ENCODE data around the gene ANKS1B.
A peak's percentile ranks its signal among the peaks of the same experiment; 100 is the strongest.
"Not testable (repeated sequence)": the region's sequence is repeated elsewhere in the genome, so short reads cannot be mapped to it uniquely, and the experiment has no call there.

Gene ANKS1B

DNA sequence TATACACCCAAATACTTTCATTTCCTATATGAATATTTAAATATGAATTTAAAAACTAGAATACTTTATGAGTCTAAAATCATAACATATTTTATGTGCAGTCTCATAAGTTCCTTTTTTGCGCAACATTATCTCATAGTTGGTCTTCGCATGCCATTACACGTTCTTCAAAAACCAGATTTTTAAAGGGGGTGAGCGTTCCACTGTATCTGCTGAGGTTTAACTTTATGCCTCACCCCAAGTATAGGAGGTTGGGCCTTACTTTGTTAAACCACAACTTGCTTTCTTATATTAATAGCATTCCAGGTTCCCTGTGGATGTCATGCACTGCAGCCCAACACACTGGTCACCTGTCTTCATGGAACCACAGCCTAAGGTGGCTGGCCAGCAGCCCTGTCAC lies 1221.1 kb downstream of the ANKS1B start:
- Histone ChIP-seq H3K36me3 (no peaks in the 10 kb centered on the region), H3K4me3 (no peak overlapping the region), H3K27ac (no peak overlapping the region), H3K9me3 (no peaks in the 10 kb centered on the region), H3K4me1 (no peaks in the 10 kb centered on the region), H3K27me3 (no peaks in the 10 kb centered on the region)
- intact Hi-C loops (cut with DNase I; ENCODE audit: low total_unique reads), result no loop called here
- TF ChIP-seq CTCF (IDR thresholded peaks at IDR 0.05), result no peak
- no peak for DNase-seq

DNA sequence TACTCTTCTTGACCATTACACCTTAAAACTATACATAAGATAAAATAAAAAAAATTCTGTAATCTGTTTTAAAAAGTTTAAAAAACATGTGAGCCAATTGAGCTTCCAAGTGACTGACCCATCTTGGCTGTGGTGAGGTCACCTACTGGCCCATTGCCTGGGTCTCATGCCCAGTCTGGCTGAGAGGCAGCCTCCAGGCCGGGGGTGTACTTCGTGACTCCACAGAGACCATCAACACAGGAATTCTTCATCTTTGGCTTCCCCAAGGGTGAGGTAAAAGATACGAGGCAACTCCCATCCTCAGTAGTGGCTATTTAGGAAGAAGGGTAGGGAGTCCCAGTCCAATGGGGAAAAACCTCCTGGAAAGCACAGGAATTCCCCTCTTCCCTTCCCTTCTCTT lies 1226.4 kb downstream of the ANKS1B start:
- H3K4me1 ChIP-seq, result peaks cover 0 to 6% (median 0%) of the 10 kb centered on the region in 4 donors
- intact Hi-C loops (cut with DNase I; ENCODE audit: low total_unique reads), result no loop called here
- no peak overlapping the region for H3K27ac ChIP-seq
- TF ChIP-seq CTCF (IDR thresholded peaks at IDR 0.05), result no peak
- DNase-seq, result peak; percentile 43 to 72
- H3K4me3 ChIP-seq, result no peak overlapping the region
- no peaks in the 10 kb centered on the region for H3K27me3 ChIP-seq
- no peaks in the 10 kb centered on the region for H3K36me3 ChIP-seq
- H3K9me3 ChIP-seq, result no peaks in the 10 kb centered on the region

- Histone ChIP-seq H3K4me1 (peaks cover 0 to 6% (median 0%) of the 10 kb centered on the region in 4 donors), H3K27me3 (no peaks in the 10 kb centered on the region), H3K27ac (no peak overlapping the region), H3K9me3 (no peaks in the 10 kb centered on the region), H3K4me3 (no peak overlapping the region), H3K36me3 (no peaks in the 10 kb centered on the region)
- intact Hi-C loops (cut with DNase I; ENCODE audit: low total_unique reads), result no loop called here
- TF ChIP-seq CTCF (IDR thresholded peaks at IDR 0.05), result no peak
- DNase-seq, result no peak
Observed at GRCh38 chr12:98757455-98757854, 1227.3 kb downstream of the ANKS1B start.

- H3K4me3 ChIP-seq, DNase-seq, H3K9me3 ChIP-seq: not testable (repeated sequence)
Observed at GRCh38 chr12:98755855-98756254, 1228.9 kb downstream of the ANKS1B start.

DNA sequence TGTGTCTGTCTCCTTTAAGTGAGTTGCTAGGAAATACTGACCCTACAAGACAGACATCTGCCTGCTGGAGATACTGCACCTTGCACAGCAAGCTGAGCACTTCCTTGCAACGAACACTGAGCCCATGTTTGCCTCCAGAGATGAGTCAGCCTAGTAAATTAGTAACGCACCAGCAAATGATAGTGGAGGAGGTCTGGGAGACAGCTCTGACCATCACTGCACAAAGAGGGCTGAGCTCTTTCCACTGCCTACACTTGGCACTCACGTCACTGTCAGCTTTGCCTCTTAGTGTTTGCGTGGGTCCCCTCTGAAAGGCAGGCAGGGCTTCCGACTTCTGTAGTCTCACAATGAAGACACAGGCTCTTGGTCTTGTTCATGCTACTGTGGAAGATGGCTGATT lies 1230.6 kb downstream of the ANKS1B start:
- no peak for DNase-seq
- H3K27ac ChIP-seq, result no peak overlapping the region
- no peak for TF ChIP-seq CTCF (IDR thresholded peaks at IDR 0.05)
- peaks cover 0 to 6% (median 0%) of the 10 kb centered on the region in 4 donors for H3K4me1 ChIP-seq
- intact Hi-C loops (cut with DNase I; ENCODE audit: low total_unique reads), result no loop called here
- peaks cover 0 to 20% (median 7%) of the 10 kb centered on the region in 3 donors for H3K36me3 ChIP-seq
- no peaks in the 10 kb centered on the region for H3K9me3 ChIP-seq
- no peaks in the 10 kb centered on the region for H3K27me3 ChIP-seq
- H3K4me3 ChIP-seq, result no peak overlapping the region

More at GRCh38 chr12:98755855-98756254, 1228.9 kb downstream of the ANKS1B start:
- intact Hi-C loops (cut with DNase I; ENCODE audit: low total_unique reads); H3K4me1 ChIP-seq; H3K27me3 ChIP-seq; H3K36me3 ChIP-seq; H3K27ac ChIP-seq: not testable (repeated sequence)

DNA sequence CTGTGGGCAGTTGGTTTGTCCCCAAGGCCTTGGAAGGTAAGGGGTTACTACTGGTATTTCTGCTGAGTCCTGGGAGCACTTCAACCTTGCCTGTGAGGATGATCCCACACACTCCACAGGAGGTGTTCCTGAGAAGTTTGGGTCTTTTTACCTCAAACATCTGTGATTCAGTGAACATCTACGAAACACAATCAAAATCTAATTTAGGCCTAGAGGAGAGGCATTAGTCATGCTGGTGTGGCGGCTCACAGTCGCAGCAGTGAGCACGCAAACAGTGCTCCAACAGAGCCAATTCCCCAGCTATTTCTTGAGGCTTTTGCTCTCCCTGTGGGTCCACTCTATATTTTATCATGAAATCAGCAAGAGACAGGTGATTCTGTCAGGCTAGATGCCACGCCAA lies 1232.0 kb downstream of the ANKS1B start:
- no peaks in the 10 kb centered on the region for H3K4me1 ChIP-seq
- no peaks in the 10 kb centered on the region for H3K27me3 ChIP-seq
- intact Hi-C loops (cut with DNase I; ENCODE audit: low total_unique reads), result no loop called here
- no peak for DNase-seq
- H3K27ac ChIP-seq, result no peak overlapping the region
- no peak overlapping the region for H3K4me3 ChIP-seq
- H3K9me3 ChIP-seq, result no peaks in the 10 kb centered on the region
- no peak for TF ChIP-seq CTCF (IDR thresholded peaks at IDR 0.05)
- H3K36me3 ChIP-seq, result peaks cover 0 to 20% (median 7%) of the 10 kb centered on the region in 3 donors
